Central memory CD8-positive, alpha-beta T cell (primary cell): ENCODE data around the gene SLFN12.
"Not testable (repeated sequence)": the region's sequence is repeated elsewhere in the genome, so short reads cannot be mapped to it uniquely, and the experiment has no call there.

ENCODE experiments used
- ATAC-seq: fragments of 150-1000 bp; cut with Tn5 transposase; replicated peaks from 2 replicates; pipeline ENCODE4 v1.10.0; 2022; ENCODE audit warnings: mild to moderate bottlenecking, moderate FRiP score, moderate number of reproducible peaks; ENCODE audit not compliant: poor library complexity, severe bottlenecking; ENCODE audit errors: extremely low read depth
- DNase-seq, 2 donors: peaks; one replicate each; pipeline ENCODE4 v3.0.0; 2021; ENCODE audit warnings: low spot score in 2 of 2
- H3K27ac Mint-ChIP-seq: one replicate; pipeline ENCODE4 v1.8.0; 2022; ENCODE audit warnings: low read depth, mild to moderate bottlenecking, moderate library complexity, mixed read lengths
- H3K27me3 Mint-ChIP-seq: one replicate; pipeline ENCODE4 v1.8.0; 2022; ENCODE audit warnings: mixed read lengths
- H3K36me3 Mint-ChIP-seq: one replicate; pipeline ENCODE4 v1.8.0; 2022; ENCODE audit warnings: mild to moderate bottlenecking, moderate library complexity, mixed read lengths; ENCODE audit not compliant: insufficient read depth
- H3K4me1 Mint-ChIP-seq: one replicate; pipeline ENCODE4 v1.8.0; 2022; ENCODE audit warnings: mixed read lengths
- H3K4me3 Mint-ChIP-seq: one replicate; pipeline ENCODE4 v1.8.0; 2022; ENCODE audit warnings: mild to moderate bottlenecking, moderate library complexity, mixed read lengths
- H3K9me3 Mint-ChIP-seq: one replicate; pipeline ENCODE4 v1.8.0; 2022; ENCODE audit warnings: mixed read lengths

The SLFN12 gene

DNA sequence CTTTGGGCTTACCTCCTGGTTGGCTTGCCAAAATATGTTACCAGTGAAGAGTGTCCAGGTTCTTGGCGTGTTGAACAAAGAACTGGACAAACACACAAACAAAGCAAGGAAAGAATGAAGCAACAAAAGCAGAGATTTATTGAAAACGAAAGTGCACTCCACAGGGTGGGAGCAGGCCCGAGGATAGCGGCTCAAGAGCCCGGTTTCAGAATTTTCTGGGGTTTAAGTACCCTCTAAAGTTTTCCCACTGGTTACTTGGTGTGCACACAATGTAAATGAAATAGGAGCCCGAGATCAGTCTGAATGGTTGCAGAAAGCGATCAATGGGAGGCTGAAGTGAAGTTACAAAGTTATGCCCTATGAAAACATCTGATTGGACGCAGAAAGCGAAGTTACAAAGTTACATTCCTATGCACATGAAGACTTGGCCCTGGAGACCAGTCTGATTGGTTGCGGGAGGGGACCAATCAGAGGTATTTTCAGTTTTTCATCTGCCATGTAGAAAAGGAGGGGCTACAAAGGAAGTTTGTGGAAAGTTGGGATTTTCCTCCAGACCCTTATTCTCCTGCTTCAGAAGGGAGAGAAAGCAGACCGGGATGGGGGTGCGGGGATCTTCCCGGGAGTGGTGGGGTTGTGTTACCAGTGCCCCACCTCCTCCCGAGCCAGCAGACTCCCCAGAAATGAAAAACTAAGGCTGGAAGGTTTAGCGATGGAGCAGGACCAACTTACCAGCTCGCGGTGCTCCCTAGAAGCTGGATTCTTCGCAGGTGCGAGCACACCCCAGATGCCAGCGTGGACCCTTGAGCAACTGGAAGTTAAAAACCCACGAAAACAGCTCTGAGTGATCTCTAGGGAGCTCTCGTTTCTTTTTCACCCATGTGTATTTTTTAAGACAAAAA is at the start of gene SLFN12:
Gene SLFN12, minus strand, starts transcription at position 325 of the 899 bp plus-strand sequence. CDS start 9,472 bp downstream, outside the sequence.
- peak within 1 kb of the TSS; percentile 89 for H3K27ac Mint-ChIP-seq
- no peaks in the 10 kb centered on the region for H3K9me3 Mint-ChIP-seq
- H3K4me3 Mint-ChIP-seq = peak within 1 kb of the TSS; percentile 93
- DNase-seq (peak in 1 of 2 donors; percentile 39), ATAC-seq (peak; percentile 86)
- H3K36me3 Mint-ChIP-seq = peaks cover 4% of the 10 kb centered on the region
- H3K4me1 Mint-ChIP-seq = peaks cover 66% of the 10 kb centered on the region
- no peaks in the 10 kb centered on the region for H3K27me3 Mint-ChIP-seq

DNA sequence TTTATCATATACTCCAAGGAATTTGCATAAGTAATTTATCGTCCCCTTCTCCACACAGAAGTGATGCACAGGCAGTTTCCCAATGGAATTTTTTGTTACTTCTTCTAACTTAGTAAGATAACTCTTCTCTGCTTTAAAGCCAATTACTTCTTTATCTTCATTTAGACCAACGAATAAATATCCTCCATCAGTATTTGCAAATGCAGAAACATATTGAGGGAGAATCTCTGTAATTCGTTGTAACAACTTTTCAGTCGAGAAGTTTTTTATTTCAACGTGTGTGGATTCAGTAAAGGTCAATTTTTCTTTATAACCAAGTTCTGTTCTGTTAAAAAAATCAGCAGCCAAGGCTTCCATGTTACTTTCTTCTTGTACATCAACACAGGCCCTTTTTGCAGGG is 47.0 kb upstream of the SLFN12 start:
- ATAC-seq (no peak), DNase-seq (no peak)
- Mint-ChIP-seq H3K27ac (no peak overlapping the region), H3K36me3 (peaks cover 43% of the 10 kb centered on the region), H3K4me1 (peaks cover 71% of the 10 kb centered on the region), H3K9me3 (no peaks in the 10 kb centered on the region), H3K27me3 (no peaks in the 10 kb centered on the region), H3K4me3 (no peak overlapping the region)

DNA sequence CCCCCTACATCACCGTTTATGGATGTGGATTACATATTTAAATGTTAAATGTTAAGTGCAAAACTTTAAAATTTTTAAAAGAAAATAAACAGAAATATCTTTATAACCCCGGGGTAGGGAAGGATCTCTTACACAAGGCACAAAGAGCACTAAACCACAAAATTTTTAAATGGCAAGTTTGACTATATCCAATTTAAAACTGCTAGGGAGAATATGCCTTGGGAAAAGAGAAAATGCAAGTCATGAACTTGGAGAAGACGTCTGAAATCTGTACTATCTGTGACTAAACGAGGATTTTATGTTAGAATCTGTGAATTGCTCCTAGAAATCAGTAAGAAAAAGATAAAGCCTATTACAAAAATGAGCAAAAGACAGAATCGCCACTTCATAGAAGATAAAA is 44.9 kb upstream of the SLFN12 start:
- Mint-ChIP-seq H3K4me3 (no peak overlapping the region), H3K27ac (peak overlapping the region; percentile 79), H3K27me3 (no peaks in the 10 kb centered on the region), H3K9me3 (peaks cover 2% of the 10 kb centered on the region), H3K4me1 (peaks cover 59% of the 10 kb centered on the region), H3K36me3 (peaks cover 46% of the 10 kb centered on the region)
- ATAC-seq = no peak
- DNase-seq = no peak

DNA sequence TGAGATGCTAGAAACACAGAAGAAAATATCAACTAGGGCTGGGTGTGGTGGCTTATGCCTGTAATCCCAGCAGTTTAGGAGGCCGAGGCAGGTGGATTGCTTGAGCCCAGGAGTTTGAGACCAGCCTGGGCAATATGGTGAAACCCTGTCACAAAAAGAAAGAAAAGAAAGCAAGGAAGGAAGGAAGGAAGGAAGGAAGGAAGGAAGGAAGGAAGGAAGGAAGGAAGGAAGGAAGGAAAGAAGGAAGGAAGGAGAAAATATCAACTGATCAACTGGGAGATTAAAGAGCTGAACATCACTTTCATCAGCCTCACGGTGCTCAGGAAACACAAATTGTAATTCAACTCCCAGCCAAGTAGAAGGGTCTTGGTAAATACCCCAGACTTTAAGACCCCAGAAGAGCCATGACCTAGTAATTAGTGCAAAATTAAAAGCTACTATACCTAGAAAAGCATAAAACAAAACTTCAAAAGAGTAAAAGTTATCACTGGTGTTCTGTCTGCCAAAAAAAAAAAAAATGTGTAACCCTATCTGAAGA is 44.1 kb upstream of the SLFN12 start:
- peaks cover 40% of the 10 kb centered on the region for H3K36me3 Mint-ChIP-seq
- H3K4me1 Mint-ChIP-seq = peaks cover 58% of the 10 kb centered on the region
- peak overlapping the region; percentile 79 for H3K27ac Mint-ChIP-seq
- no peak for DNase-seq
- ATAC-seq = no peak
- no peak overlapping the region for H3K4me3 Mint-ChIP-seq
- peaks cover 4% of the 10 kb centered on the region for H3K9me3 Mint-ChIP-seq
- H3K27me3 Mint-ChIP-seq = no peaks in the 10 kb centered on the region

DNA sequence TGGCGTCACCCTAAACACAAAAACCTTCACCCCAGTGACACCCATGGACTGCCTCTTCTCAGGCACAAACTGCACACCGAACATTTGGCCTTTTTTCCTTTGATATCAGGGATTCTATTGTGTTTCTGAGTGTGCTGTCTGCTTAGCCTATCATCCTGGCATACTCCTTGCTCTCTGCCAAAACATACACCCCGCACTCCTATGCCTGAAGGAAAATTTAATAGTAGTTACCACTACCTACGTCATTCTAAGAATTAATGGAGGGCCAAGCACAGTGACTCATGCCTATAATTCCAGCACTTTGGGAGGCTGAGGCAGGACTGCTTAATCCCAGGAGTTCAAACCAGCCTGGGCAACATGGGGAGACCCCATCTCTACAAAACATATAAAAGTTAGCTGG is 36.2 kb upstream of the SLFN12 start:
- H3K27me3 Mint-ChIP-seq = no peaks in the 10 kb centered on the region
- peaks cover 9% of the 10 kb centered on the region for H3K36me3 Mint-ChIP-seq
- peak overlapping the region; percentile 68 for H3K4me3 Mint-ChIP-seq
- ATAC-seq (no peak), DNase-seq (no peak)
- H3K4me1 Mint-ChIP-seq = peaks cover 43% of the 10 kb centered on the region
- peak overlapping the region; percentile 91 for H3K27ac Mint-ChIP-seq
- H3K9me3 Mint-ChIP-seq = peaks cover 4% of the 10 kb centered on the region

DNA sequence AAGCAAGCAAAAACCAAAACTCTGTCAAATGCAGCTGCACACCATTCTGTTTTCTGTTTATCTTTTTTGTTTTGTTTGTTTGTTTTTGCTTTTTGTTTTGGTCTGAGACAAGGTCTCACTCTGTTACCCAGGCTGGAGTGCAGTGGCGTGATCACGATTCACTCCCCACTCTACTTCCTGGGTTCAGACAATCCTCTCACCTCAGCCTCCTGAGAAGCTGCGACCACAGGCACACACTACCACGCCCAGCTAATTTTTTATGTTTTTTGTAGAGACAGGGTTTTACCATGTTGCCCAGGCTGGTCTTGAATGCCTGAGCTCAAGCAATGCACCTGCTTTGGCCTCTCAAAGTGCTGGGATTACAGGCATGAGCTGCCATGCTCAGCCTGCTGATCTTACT is 35.5 kb upstream of the SLFN12 start:
- H3K9me3 Mint-ChIP-seq = peaks cover 4% of the 10 kb centered on the region
- H3K4me3 Mint-ChIP-seq = peak overlapping the region; percentile 68
- ATAC-seq = peak; percentile 97
- H3K27me3 Mint-ChIP-seq = no peaks in the 10 kb centered on the region
- H3K27ac Mint-ChIP-seq = peak overlapping the region; percentile 91
- DNase-seq = peak in 1 of 2 donors; percentile 31
- peaks cover 9% of the 10 kb centered on the region for H3K36me3 Mint-ChIP-seq
- H3K4me1 Mint-ChIP-seq = peaks cover 43% of the 10 kb centered on the region

DNA sequence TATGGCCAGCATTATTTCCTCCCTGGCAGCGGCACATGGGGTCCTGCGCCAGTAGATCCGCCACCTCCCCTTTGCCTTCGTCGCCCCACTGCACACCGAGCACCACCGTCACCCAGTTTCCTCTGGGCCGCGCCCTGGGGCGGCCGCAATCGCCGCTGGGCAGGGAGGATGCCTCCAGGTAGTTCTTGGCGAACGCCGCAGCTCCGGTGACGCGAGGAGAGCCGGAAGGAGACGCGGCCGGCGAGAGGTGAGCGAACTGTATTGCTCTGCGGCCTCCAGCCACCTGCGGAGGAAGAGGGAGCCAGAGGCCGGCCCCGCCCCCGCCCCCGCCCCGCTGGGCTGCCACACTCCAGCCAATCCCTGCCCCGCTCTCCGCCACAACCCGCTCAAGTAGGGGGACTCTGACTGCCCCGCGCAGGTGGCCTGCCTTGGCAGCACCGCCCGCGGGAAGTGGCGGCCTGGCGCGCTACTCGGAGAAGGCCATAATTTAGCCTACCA is 28.1 kb upstream of the SLFN12 start:
- Mint-ChIP-seq H3K9me3 (no peaks in the 10 kb centered on the region), H3K27ac (peak overlapping the region; percentile 90), H3K27me3 (no peaks in the 10 kb centered on the region), H3K4me1 (peaks cover 21% of the 10 kb centered on the region), H3K36me3 (peaks cover 10% of the 10 kb centered on the region), H3K4me3 (peak overlapping the region; percentile 72)
- ATAC-seq = peak; percentile 94
- DNase-seq = peak; percentile 50 to 75

DNA sequence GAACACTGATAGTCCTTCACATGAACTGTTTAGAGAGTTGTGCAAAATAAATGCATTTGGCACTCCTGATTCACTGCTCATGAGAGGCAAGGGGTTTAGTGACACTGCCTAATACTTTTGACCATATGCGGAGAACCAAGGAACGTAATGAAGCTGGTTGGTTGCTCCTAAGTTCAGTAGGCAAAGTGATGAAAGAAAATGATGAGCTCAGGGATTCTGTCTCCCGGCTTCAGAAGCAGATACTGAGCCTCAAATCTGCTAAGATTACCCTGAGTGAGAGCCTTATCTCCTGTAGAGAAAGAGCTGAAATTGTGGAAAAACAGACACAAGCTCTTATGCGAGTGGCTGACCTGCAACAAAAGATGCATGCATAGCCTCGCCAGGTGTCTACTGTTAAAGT is 21.7 kb upstream of the SLFN12 start:
- not testable (repeated sequence) for ATAC-seq, H3K9me3 Mint-ChIP-seq, H3K27me3 Mint-ChIP-seq, H3K4me1 Mint-ChIP-seq, H3K36me3 Mint-ChIP-seq, DNase-seq, H3K4me3 Mint-ChIP-seq
- H3K27ac Mint-ChIP-seq = peak overlapping the region; percentile 12

DNA sequence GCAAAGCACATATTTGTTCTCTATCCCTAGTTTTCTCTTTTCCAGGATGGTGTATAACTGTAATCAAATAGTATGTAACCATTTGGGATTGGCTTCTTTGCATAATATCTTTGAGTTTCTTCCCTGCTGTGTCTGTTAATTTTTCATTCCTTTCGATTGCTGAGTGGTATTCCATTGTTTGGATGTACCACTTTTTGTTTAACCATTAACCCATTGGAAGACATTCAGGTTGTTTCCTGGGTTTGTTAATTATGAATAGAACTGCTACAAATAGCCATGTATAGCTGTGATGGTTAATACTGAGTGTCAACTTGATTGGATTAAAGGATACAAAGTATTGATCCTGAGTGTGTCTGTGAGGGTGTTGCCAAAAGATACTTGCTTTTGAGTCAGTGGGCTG is 20.9 kb upstream of the SLFN12 start:
- Mint-ChIP-seq H3K4me1 (no peaks in the 10 kb centered on the region), H3K27ac (no peak overlapping the region), H3K36me3 (peaks cover 7% of the 10 kb centered on the region), H3K9me3 (no peaks in the 10 kb centered on the region), H3K4me3 (no peak overlapping the region), H3K27me3 (no peaks in the 10 kb centered on the region)
- ATAC-seq = no peak
- no peak for DNase-seq

DNA sequence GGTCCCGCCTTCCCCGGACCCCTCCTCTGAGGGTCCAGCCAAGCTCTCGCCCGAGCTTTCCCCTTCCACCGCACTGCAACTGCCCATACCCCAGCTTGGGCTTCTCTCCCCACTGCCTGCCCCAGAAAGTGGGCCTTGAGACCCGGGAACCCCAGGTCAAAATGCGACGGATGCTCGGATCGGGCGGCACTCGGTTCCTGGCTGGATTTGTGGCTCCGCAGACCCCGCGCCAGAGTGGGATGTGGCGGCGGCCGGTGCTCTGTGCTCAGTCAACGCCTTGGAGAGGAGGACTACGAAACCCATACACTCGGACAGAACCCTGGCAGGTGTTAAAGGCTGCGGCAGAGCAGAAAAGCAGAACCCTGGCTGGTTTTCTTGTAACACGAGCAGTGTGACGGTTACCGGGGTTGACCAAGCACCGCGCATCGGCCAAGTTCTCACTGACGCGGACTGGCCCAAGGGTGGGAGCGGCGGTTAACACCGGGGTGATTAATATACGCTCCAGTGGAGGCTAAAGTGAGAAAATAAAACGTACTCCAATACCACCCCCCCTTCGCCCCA is 17.2 kb upstream of the SLFN12 start:
- Mint-ChIP-seq H3K4me3 (peak overlapping the region; percentile 77), H3K27me3 (no peaks in the 10 kb centered on the region), H3K9me3 (no peaks in the 10 kb centered on the region), H3K36me3 (peaks cover 4% of the 10 kb centered on the region), H3K27ac (peak overlapping the region; percentile 81), H3K4me1 (no peaks in the 10 kb centered on the region)
- no peak for DNase-seq
- no peak for ATAC-seq

DNA sequence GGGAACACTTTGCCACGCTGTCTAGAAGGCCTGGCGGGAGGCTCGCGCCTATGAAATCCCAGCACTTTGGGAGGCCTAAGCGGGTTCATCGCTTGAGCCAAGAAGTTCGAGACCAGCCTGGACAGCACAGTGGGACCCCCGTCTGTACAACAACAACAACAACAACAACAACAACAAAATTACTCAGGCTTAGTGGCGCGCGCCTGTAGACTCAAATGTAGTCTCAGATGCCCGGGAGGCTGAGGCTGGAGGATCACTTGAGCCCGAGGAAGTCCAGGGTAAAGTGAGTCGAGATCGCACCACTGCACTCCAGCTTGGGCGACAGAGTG is 16.6 kb upstream of the SLFN12 start:
- ATAC-seq = no peak
- Mint-ChIP-seq H3K27ac (peak overlapping the region; percentile 65), H3K4me1 (no peaks in the 10 kb centered on the region), H3K9me3 (no peaks in the 10 kb centered on the region), H3K36me3 (peaks cover 4% of the 10 kb centered on the region), H3K4me3 (peak overlapping the region; percentile 77), H3K27me3 (no peaks in the 10 kb centered on the region)
- DNase-seq = no peak

DNA sequence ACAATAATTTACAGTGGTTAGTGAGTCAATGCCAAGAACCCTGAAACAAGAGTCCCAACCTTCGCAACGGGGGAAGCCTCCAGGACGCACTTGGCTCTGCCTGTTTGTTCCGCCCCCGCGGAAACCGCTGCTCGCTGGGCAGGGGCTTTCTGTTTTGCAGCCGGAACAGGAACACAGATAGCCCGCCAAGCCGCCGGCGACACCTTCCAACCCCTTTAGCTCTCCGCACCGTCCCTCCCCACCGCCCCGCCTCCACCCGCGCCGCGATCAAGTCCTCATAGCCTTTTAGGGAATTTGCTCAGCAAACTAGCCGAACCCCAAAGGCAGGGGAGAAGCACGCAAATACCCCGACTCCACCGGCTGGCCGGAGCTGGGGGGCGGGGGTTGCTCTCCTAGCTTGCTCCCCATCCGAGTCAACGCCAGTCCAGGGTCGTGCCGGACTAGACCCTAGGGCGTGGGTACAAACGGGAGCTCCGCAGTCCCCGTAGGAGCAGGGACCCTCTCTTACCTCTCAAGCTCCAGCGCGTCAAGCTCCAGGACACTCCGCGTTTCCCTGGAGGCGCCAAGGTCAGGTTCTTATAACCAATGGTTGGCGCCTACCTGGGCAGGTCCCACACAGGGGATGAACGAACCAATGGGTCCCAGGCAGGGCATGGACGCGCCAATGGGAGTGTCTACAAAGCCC is 16.1 kb upstream of the SLFN12 start, which contains the start of gene SLFN13:
Gene SLFN13, minus strand, starts transcription at position 553 of the 685 bp plus-strand sequence. CDS start 3,086 bp downstream, outside the sequence.
- peaks cover 4% of the 10 kb centered on the region for H3K36me3 Mint-ChIP-seq
- no peaks in the 10 kb centered on the region for H3K4me1 Mint-ChIP-seq
- ATAC-seq (peak; percentile 95), DNase-seq (peak; percentile 60 to 74)
- H3K4me3 Mint-ChIP-seq = peak within 1 kb of the TSS; percentile 77
- H3K27ac Mint-ChIP-seq = peak within 1 kb of the TSS; percentile 81
- H3K27me3 Mint-ChIP-seq = no peaks in the 10 kb centered on the region
- H3K9me3 Mint-ChIP-seq = no peaks in the 10 kb centered on the region
